ENCODE measurements around the gene ZNF80.
"Not testable (repeated sequence)": the region's sequence is repeated elsewhere in the genome, so short reads cannot be mapped to it uniquely, and the experiment has no call there.

Gene ZNF80

GRCh38 chr3:114237478-114237877 is at the start of gene ZNF80:
ZNF80 (minus strand) TSS chr3:114237578; CDS start chr3:114237074, 504 bp downstream.
- TF ChIP-seq CREB1 (IDR thresholded peaks at IDR 0.05; ENCODE audit: low read depth); ZBTB7A (IDR thresholded peaks at IDR 0.05; ENCODE audit: low read depth); USF1 (IDR thresholded peaks at IDR 0.05): not testable (repeated sequence)

- TF ChIP-seq RAD21 (IDR thresholded peaks at IDR 0.05; ENCODE audit: low read depth) (no peak), EGR1 (IDR thresholded peaks at IDR 0.05) (no peak), TCF12 (IDR thresholded peaks at IDR 0.05; ENCODE audit: low read depth) (no peak), YY1 (IDR thresholded peaks at IDR 0.05; ENCODE audit: low read depth) (no peak), CREB1 (IDR thresholded peaks at IDR 0.05; ENCODE audit: low read depth) (no peak), TEAD4 (IDR thresholded peaks at IDR 0.05) (no peak), REST (IDR thresholded peaks at IDR 0.05; ENCODE audit: low read depth) (no peak), MAX (IDR thresholded peaks at IDR 0.05) (no peak), CEBPB (IDR thresholded peaks at IDR 0.05) (no peak), FOXM1 (IDR thresholded peaks at IDR 0.05; ENCODE audit: borderline replicate concordance, low read depth) (no peak), EP300 (IDR thresholded peaks at IDR 0.05; ENCODE audit: borderline replicate concordance) (no peak), ZBTB7A (IDR thresholded peaks at IDR 0.05; ENCODE audit: low read depth) (no peak), NFIC (IDR thresholded peaks at IDR 0.05) (no peak), TAF1 (IDR thresholded peaks at IDR 0.05; ENCODE audit: low read depth) (no peak)
These were observed 48.9 kb upstream of the ZNF80 start for GRCh38 chr3:114286266-114286665.

- TF ChIP-seq EP300 (IDR thresholded peaks at IDR 0.05; ENCODE audit: borderline replicate concordance) (no peak), RAD21 (IDR thresholded peaks at IDR 0.05; ENCODE audit: low read depth) (no peak), CREB1 (IDR thresholded peaks at IDR 0.05; ENCODE audit: low read depth) (no peak), CEBPB (IDR thresholded peaks at IDR 0.05) (no peak), FOXM1 (IDR thresholded peaks at IDR 0.05; ENCODE audit: borderline replicate concordance, low read depth) (no peak), EGR1 (IDR thresholded peaks at IDR 0.05) (no peak), NFIC (IDR thresholded peaks at IDR 0.05) (no peak), REST (IDR thresholded peaks at IDR 0.05; ENCODE audit: low read depth) (no peak), TAF1 (IDR thresholded peaks at IDR 0.05; ENCODE audit: low read depth) (no peak), MAX (IDR thresholded peaks at IDR 0.05) (no peak), USF1 (IDR thresholded peaks at IDR 0.05) (no peak), YY1 (IDR thresholded peaks at IDR 0.05; ENCODE audit: low read depth) (no peak), TCF12 (IDR thresholded peaks at IDR 0.05; ENCODE audit: low read depth) (no peak), TEAD4 (IDR thresholded peaks at IDR 0.05) (no peak), ZBTB7A (IDR thresholded peaks at IDR 0.05; ENCODE audit: low read depth) (no peak)
These were observed 48.4 kb upstream of the ZNF80 start for GRCh38 chr3:114285648-114286230.

GRCh38 chr3:114284644-114285043 is 47.3 kb upstream of the ZNF80 start:
- TF ChIP-seq CREB1 (IDR thresholded peaks at IDR 0.05; ENCODE audit: low read depth) (no peak), CEBPB (IDR thresholded peaks at IDR 0.05) (peak; percentile 69), MAX (IDR thresholded peaks at IDR 0.05) (no peak), USF1 (IDR thresholded peaks at IDR 0.05) (no peak)

GRCh38 chr3:114274929-114275328 is 37.6 kb upstream of the ZNF80 start:
- TF ChIP-seq REST (IDR thresholded peaks at IDR 0.05; ENCODE audit: low read depth) (no peak), TCF12 (IDR thresholded peaks at IDR 0.05; ENCODE audit: low read depth) (no peak), TEAD4 (IDR thresholded peaks at IDR 0.05) (no peak), RAD21 (IDR thresholded peaks at IDR 0.05; ENCODE audit: low read depth) (no peak), FOXM1 (IDR thresholded peaks at IDR 0.05; ENCODE audit: borderline replicate concordance, low read depth) (no peak), EGR1 (IDR thresholded peaks at IDR 0.05) (no peak), TAF1 (IDR thresholded peaks at IDR 0.05; ENCODE audit: low read depth) (no peak), NFIC (IDR thresholded peaks at IDR 0.05) (no peak), MAX (IDR thresholded peaks at IDR 0.05) (no peak), CREB1 (IDR thresholded peaks at IDR 0.05; ENCODE audit: low read depth) (no peak), CEBPB (IDR thresholded peaks at IDR 0.05) (no peak), ZBTB7A (IDR thresholded peaks at IDR 0.05; ENCODE audit: low read depth) (no peak), USF1 (IDR thresholded peaks at IDR 0.05) (no peak), EP300 (IDR thresholded peaks at IDR 0.05; ENCODE audit: borderline replicate concordance) (no peak), YY1 (IDR thresholded peaks at IDR 0.05; ENCODE audit: low read depth) (no peak)
